ENCODE data around the gene ZKSCAN8. TPM values are rescaled to one million over a fixed set of nuclear protein-coding genes. Genes with fewer than 3 reads are reported as not detected.

ZKSCAN8 gene
- total RNA-seq, 1 donor from 2014 or later = 11.2 TPM

DNA sequence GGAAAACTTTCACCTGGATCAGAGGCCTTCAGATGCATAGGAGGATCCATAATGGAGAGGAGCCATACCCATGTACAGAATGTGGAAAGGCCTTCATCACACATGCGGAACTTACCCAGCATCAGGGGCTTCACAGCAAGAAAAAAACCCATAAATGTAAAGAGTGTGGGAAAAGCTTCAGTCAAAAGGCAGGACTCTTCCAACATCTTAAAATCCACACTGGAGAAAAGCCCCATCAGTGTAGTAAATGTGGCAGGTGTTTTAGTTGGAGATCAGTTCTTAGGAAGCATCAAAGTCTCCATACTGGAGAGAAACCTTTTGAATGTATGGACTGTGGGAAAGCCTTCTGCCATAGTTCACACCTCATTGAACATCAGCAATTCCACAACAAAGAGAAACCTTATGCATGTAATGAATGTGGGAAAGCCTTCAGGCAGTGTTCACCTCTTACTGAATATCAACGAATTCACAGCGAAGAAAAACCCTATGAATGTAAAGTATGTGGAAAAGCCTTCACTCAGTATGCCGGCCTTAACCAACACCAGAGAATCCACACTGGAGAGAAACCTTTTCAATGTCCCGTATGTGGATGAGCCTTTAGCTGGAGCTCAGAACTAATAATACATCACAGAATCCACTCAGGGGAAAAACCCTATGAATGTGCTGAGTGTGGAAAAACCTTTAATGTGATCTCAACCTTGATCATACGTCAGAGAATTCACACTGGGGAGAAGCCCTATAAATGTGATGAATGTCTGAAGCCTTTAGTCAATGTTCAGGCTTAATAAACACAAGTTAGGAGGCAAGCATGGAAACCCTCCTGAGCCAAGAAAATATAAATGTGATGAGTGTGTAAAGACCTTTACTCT lies 46.7 kb downstream of the ZKSCAN8 start:
- no peaks in the 10 kb centered on the region for H3K4me1 ChIP-seq
- intact Hi-C loops (cut with micrococcal nuclease) = no loop called here
- H3K9me3 ChIP-seq (replicated peaks) = peaks cover 100% of the 10 kb centered on the region
- no peaks in the 10 kb centered on the region for H3K36me3 ChIP-seq
- peaks cover 11% of the 10 kb centered on the region for H3K27me3 ChIP-seq (ENCODE audit: low read depth)
- TF ChIP-seq, protein P1, sequence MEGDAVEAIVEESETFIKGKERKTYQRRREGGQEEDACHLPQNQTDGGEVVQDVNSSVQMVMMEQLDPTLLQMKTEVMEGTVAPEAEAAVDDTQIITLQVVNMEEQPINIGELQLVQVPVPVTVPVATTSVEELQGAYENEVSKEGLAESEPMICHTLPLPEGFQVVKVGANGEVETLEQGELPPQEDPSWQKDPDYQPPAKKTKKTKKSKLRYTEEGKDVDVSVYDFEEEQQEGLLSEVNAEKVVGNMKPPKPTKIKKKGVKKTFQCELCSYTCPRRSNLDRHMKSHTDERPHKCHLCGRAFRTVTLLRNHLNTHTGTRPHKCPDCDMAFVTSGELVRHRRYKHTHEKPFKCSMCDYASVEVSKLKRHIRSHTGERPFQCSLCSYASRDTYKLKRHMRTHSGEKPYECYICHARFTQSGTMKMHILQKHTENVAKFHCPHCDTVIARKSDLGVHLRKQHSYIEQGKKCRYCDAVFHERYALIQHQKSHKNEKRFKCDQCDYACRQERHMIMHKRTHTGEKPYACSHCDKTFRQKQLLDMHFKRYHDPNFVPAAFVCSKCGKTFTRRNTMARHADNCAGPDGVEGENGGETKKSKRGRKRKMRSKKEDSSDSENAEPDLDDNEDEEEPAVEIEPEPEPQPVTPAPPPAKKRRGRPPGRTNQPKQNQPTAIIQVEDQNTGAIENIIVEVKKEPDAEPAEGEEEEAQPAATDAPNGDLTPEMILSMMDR (IDR thresholded peaks at IDR 0.05; ENCODE audit: borderline replicate concordance) = no peak
- H3K27ac ChIP-seq (replicated peaks) = no peak overlapping the region
- no peak for DNase-seq
- H3K4me3 ChIP-seq = no peak overlapping the region

DNA sequence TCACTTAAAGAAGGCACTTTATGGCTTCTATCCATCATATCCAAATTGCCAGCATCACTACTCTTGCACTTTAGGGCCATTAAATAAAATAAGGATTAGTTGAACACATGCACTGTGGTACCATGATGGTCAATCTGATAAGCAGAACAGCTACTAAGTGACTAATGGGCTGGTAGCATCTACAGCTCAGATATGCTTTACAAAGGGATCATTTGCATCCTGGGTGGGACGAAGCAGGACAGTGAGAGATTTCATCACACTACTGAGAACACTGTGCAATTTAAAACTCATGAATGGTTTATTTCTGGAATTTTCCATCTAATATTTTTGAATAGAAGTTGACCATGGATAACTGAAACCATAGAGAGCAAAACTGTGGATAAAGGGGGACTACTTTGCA lies 58.3 kb downstream of the ZKSCAN8 start:
- DNase-seq = no peak
- TF ChIP-seq, protein P1 (IDR thresholded peaks at IDR 0.05; ENCODE audit: borderline replicate concordance) = no peak
- H3K36me3 ChIP-seq = no peaks in the 10 kb centered on the region
- intact Hi-C loops (cut with micrococcal nuclease) = no loop called here
- no peak overlapping the region for H3K4me3 ChIP-seq
- peaks cover 75% of the 10 kb centered on the region for H3K27me3 ChIP-seq (ENCODE audit: low read depth)
- H3K9me3 ChIP-seq (replicated peaks) = peaks cover 44% of the 10 kb centered on the region
- no peaks in the 10 kb centered on the region for H3K4me1 ChIP-seq
- H3K27ac ChIP-seq (replicated peaks) = no peak overlapping the region

DNA sequence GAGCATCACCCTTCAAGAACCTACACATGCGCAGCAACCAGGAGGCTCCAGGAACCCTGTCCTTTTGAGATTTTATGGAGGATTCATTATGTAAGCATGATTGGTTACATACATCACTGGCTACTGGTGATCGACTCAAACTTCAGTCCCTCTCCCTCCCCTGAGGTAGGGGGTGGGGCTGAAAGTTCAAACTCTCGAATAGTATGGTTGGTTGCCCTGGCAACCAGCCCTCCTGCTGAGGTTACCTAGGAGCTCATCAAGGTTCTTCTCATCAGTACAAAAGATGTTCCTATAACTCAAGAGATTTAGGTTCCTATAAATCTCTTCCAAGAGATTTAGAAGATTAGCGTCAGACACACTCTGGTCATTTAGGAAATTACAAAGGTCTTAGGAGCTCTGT lies 61.5 kb downstream of the ZKSCAN8 start:
- Histone ChIP-seq H3K27ac (replicated peaks) (no peak overlapping the region), H3K27me3 (ENCODE audit: low read depth) (peaks cover 100% of the 10 kb centered on the region)
- intact Hi-C loops (cut with micrococcal nuclease) = no loop called here

DNA sequence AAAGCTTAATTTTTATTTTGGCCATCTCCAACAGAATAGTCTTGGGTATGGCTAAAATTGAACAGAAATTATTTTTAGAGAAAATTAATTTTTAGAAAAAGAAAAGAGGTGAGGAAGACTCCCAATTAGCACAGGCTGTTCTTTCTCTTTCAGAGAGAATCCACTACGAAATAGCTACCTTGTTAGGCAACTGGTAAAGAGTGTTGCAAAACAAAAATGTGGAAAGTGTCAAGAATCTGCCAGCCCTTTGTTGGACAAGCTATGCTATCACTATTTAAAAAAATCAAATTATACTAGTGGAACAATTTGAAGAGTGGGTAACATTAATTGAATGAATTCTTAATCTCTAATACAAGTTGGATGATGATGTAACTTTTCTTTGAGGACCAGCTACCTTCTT lies 64.2 kb downstream of the ZKSCAN8 start:
- no peak for DNase-seq
- Histone ChIP-seq H3K27me3 (ENCODE audit: low read depth) (peaks cover 100% of the 10 kb centered on the region), H3K27ac (replicated peaks) (no peak overlapping the region), H3K4me1 (peaks cover 14% of the 10 kb centered on the region), H3K9me3 (replicated peaks) (peaks cover 20% of the 10 kb centered on the region), H3K36me3 (no peaks in the 10 kb centered on the region), H3K4me3 (no peak overlapping the region)
- intact Hi-C loops (cut with micrococcal nuclease) = no loop called here
- TF ChIP-seq, protein P1 (IDR thresholded peaks at IDR 0.05; ENCODE audit: borderline replicate concordance) = no peak

More for the DNA sequence above, 61.5 kb downstream of the ZKSCAN8 start:
- H3K36me3 ChIP-seq = no peaks in the 10 kb centered on the region
- peaks cover 28% of the 10 kb centered on the region for H3K9me3 ChIP-seq (replicated peaks)
- DNase-seq = no peak
- H3K4me1 ChIP-seq = peaks cover 11% of the 10 kb centered on the region
- H3K4me3 ChIP-seq = no peak overlapping the region
- TF ChIP-seq, protein P1 (IDR thresholded peaks at IDR 0.05; ENCODE audit: borderline replicate concordance) = no peak

DNA sequence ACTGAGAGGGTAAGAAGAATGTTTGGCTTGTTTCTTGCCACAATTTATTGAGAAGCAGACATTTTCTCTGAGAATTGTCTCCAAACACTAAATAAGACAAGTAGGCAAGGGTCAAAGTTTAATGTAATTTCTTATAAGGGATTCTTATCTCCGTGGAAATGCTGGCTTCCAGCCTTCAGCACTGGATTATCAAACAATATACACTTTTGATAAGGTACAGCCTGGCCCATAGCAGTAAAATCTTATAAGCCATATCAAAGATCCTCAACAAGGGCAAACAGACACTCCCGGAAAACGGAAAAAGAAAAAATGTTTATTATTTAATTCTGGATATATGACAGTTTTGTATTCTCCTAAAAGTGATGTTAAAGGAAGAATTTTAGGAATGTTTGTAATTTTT lies 64.8 kb downstream of the ZKSCAN8 start:
- H3K36me3 ChIP-seq = no peaks in the 10 kb centered on the region
- intact Hi-C loops (cut with micrococcal nuclease) = no loop called here
- H3K27me3 ChIP-seq (ENCODE audit: low read depth) = peaks cover 100% of the 10 kb centered on the region
- no peak overlapping the region for H3K27ac ChIP-seq (replicated peaks)
- peaks cover 20% of the 10 kb centered on the region for H3K9me3 ChIP-seq (replicated peaks)
- peaks cover 14% of the 10 kb centered on the region for H3K4me1 ChIP-seq
- no peak for DNase-seq
- TF ChIP-seq, protein P1 (IDR thresholded peaks at IDR 0.05; ENCODE audit: borderline replicate concordance) = no peak
- no peak overlapping the region for H3K4me3 ChIP-seq

All from left ventricle myocardium inferior (tissue), 1 donor.